ENCODE results near the gene CCL27. TPM values are rescaled to one million over a fixed set of nuclear protein-coding genes. Genes with fewer than 3 reads are reported as not detected.

Gene CCL27
- total RNA-seq, 1 donor from 2014 or later, result not detected

GRCh38 chr9:34624475-34625185 is 37.8 kb downstream of the CCL27 start:
- Mint-ChIP-seq H3K36me3 (ENCODE audit: low read depth) (no peaks in the 10 kb centered on the region), H3K27me3 (ENCODE audit: low read depth) (peaks cover 36% of the 10 kb centered on the region), H3K4me3 (ENCODE audit: unreplicated experiment) (no peak overlapping the region), H3K27ac (ENCODE audit: unreplicated experiment) (no peak overlapping the region), H3K4me1 (ENCODE audit: low read depth) (peaks cover 24% of the 10 kb centered on the region), H3K9me3 (ENCODE audit: low read depth) (no peaks in the 10 kb centered on the region)
- DNase-seq (ENCODE audit: low spot score), result no peak
- no peak for TF ChIP-seq CTCF (IDR thresholded peaks at IDR 0.05)

- no peak for TF ChIP-seq CTCF (IDR thresholded peaks at IDR 0.05)
- Mint-ChIP-seq H3K4me3 (ENCODE audit: unreplicated experiment) (no peak overlapping the region), H3K36me3 (ENCODE audit: low read depth) (no peaks in the 10 kb centered on the region), H3K4me1 (ENCODE audit: low read depth) (peaks cover 28% of the 10 kb centered on the region), H3K27me3 (ENCODE audit: low read depth) (peaks cover 29% of the 10 kb centered on the region), H3K9me3 (ENCODE audit: low read depth) (no peaks in the 10 kb centered on the region), H3K27ac (ENCODE audit: unreplicated experiment) (no peak overlapping the region)
- DNase-seq (ENCODE audit: low spot score), result no peak
Measured at GRCh38 chr9:34623374-34624235, 38.9 kb downstream of the CCL27 start.

GRCh38 chr9:34620061-34620994 is 42.1 kb downstream of the CCL27 start, which contains the start of gene DCTN3:
DCTN3 (minus strand) TSS chr9:34620495; CDS start chr9:34620464, 31 bp downstream.
- Mint-ChIP-seq H3K4me1 (ENCODE audit: low read depth) (peaks cover 23% of the 10 kb centered on the region), H3K36me3 (ENCODE audit: low read depth) (peaks cover 8% of the 10 kb centered on the region), H3K27ac (ENCODE audit: unreplicated experiment) (peak within 1 kb of the TSS; percentile 76), H3K27me3 (ENCODE audit: low read depth) (peaks cover 3% of the 10 kb centered on the region), H3K4me3 (ENCODE audit: unreplicated experiment) (peak within 1 kb of the TSS; percentile 92), H3K9me3 (ENCODE audit: low read depth) (no peaks in the 10 kb centered on the region)
- no peak for TF ChIP-seq CTCF (IDR thresholded peaks at IDR 0.05)
- DNase-seq (ENCODE audit: low spot score), result no peak

- H3K27me3 Mint-ChIP-seq (ENCODE audit: low read depth), result no peaks in the 10 kb centered on the region
- peaks cover 34% of the 10 kb centered on the region for H3K4me1 Mint-ChIP-seq (ENCODE audit: low read depth)
- H3K4me3 Mint-ChIP-seq (ENCODE audit: unreplicated experiment), result no peak overlapping the region
- peaks cover 8% of the 10 kb centered on the region for H3K36me3 Mint-ChIP-seq (ENCODE audit: low read depth)
- no peak overlapping the region for H3K27ac Mint-ChIP-seq (ENCODE audit: unreplicated experiment)
- no peak for DNase-seq (ENCODE audit: low spot score)
- no peaks in the 10 kb centered on the region for H3K9me3 Mint-ChIP-seq (ENCODE audit: low read depth)
- no peak for TF ChIP-seq CTCF (IDR thresholded peaks at IDR 0.05)
Measured at GRCh38 chr9:34615132-34615531, 47.3 kb downstream of the CCL27 start.
